A673 (cell line): ENCODE data around the gene RELT. TPM values are rescaled to one million over a fixed set of nuclear protein-coding genes. Genes with fewer than 3 reads are reported as not detected.
A peak's percentile ranks its signal among the peaks of the same experiment; 100 is the strongest.

Experiments used
- BruUV-seq: library from RNA; stranded (reverse); fragments of 400-500 nt; replicated peaks from 2 replicates; lab custom pipeline; 2021; lab: Mats Ljungman, UMichigan
- CTCF ChIA-PET: fragments of 300-600 bp; sonication (Branson Sonifier 250); formaldehyde crosslinking; loops from one replicate; lab custom pipeline; 2022; ENCODE audit warnings: antibody characterized with exemption; lab: Charles Lee
- POLR2A ChIA-PET: fragments of 300-600 bp; sonication (Branson Sonifier 250); formaldehyde crosslinking; loops from one replicate; lab custom pipeline; 2022; ENCODE audit warnings: antibody characterized with exemption; ENCODE audit not compliant: low non-redundant PET; lab: Charles Lee
- DNase-seq: peaks from one replicate; pipeline ENCODE4 v3.0.0-alpha.2; 2015; ENCODE audit warnings: low spot score
- H3K27ac ChIP-seq: fragments of 200-600 bp; sonication (generic); 2 replicates; pipeline ENCODE4 v1.5.1; 2016; ENCODE audit warnings: mixed run types, low read depth, mild to moderate bottlenecking, mixed read lengths, antibody characterized with exemption, low read length; ENCODE audit not compliant: poor library complexity, severe bottlenecking
- H3K27me3 ChIP-seq: fragments of 200-600 bp; sonication (generic); replicated peaks from 2 replicates; pipeline ENCODE4 v1.6.1; 2017; ENCODE audit warnings: mixed run types, low read depth, mild to moderate bottlenecking, mixed read lengths, antibody characterized with exemption, low read length; ENCODE audit not compliant: insufficient read depth, poor library complexity
- H3K36me3 ChIP-seq: fragments of 200-600 bp; sonication (generic); 2 replicates; pipeline ENCODE4 v1.6.1; 2016; ENCODE audit warnings: mixed run types, mild to moderate bottlenecking, mixed read lengths, antibody characterized with exemption, low read length; ENCODE audit not compliant: insufficient read depth, poor library complexity, severe bottlenecking
- H3K4me1 ChIP-seq: fragments of 200-600 bp; sonication (generic); 2 replicates; pipeline ENCODE4 v1.6.1; 2017; ENCODE audit warnings: mixed run types, mild to moderate bottlenecking, mixed read lengths, antibody characterized with exemption, low read length; ENCODE audit not compliant: insufficient read depth, poor library complexity, severe bottlenecking
- H3K4me3 ChIP-seq: fragments of 200-600 bp; sonication (generic); 2 replicates; pipeline ENCODE4 v1.5.1; 2016; ENCODE audit warnings: low read depth, mixed run types, mild to moderate bottlenecking, mixed read lengths, low read length; ENCODE audit not compliant: poor library complexity, severe bottlenecking
- H3K9me3 ChIP-seq: fragments of 200-600 bp; sonication (generic); 2 replicates; pipeline ENCODE4 v1.6.1; 2016; ENCODE audit warnings: mixed run types, low read depth, mild to moderate bottlenecking, mixed read lengths, antibody characterized with exemption, low read length; ENCODE audit not compliant: poor library complexity, severe bottlenecking
- CTCF ChIP-seq: fragments of 300-800, 200-600 bp; sonication (generic); conservative IDR thresholded peaks from 2 replicates; pipeline ENCODE4 v1.5.1; 2017; ENCODE audit warnings: low read depth, mild to moderate bottlenecking, antibody characterized with exemption, low read length, moderate library complexity, mixed read lengths
- EZH2 ChIP-seq: fragments of 200-600 bp; sonication (generic); IDR thresholded peaks from 2 replicates; pipeline ENCODE4 v1.6.1; 2017; ENCODE audit warnings: borderline replicate concordance, low read depth, mild to moderate bottlenecking, mixed read lengths, antibody characterized with exemption, low read length; ENCODE audit not compliant: poor library complexity, severe bottlenecking
- intact Hi-C: fragments of 100-400 bp; cut with micrococcal nuclease; formaldehyde crosslinking; loops from one replicate; pipeline ENCODE4 v1.10.0; 2022; ENCODE audit not compliant: unreplicated experiment
- total RNA-seq: library from RNA; stranded (reverse); gene quantifications from 2 replicates; pipeline ENCODE4 v1.2.3, GENCODE V29; 2021

The RELT gene
- total RNA-seq, 1 experiment from 2014 or later = 20.9 TPM

- no peak for TF ChIP-seq CTCF
- no peak for TF ChIP-seq EZH2
- peak overlapping the region; percentile 56 for H3K27ac ChIP-seq
- ChIA-PET POLR2A (no interaction called here), CTCF (interaction anchor here (0.8 kb wide), 1 partner anchor 9 kb away, joined by 3 read pairs; no protein-coding TSS in a partner anchor)
- no peak for DNase-seq
- no TSS peak for BruUV-seq
- no peaks in the 10 kb centered on the region for H3K9me3 ChIP-seq
- no peaks in the 10 kb centered on the region for H3K36me3 ChIP-seq
- intact Hi-C loops = no loop called here
- H3K4me3 ChIP-seq = no peak overlapping the region
- H3K4me1 ChIP-seq = peaks cover 66% of the 10 kb centered on the region
- no peaks in the 10 kb centered on the region for H3K27me3 ChIP-seq
Measured at GRCh38 chr11:73384872-73385689, 8.9 kb downstream of the RELT start.

DNA sequence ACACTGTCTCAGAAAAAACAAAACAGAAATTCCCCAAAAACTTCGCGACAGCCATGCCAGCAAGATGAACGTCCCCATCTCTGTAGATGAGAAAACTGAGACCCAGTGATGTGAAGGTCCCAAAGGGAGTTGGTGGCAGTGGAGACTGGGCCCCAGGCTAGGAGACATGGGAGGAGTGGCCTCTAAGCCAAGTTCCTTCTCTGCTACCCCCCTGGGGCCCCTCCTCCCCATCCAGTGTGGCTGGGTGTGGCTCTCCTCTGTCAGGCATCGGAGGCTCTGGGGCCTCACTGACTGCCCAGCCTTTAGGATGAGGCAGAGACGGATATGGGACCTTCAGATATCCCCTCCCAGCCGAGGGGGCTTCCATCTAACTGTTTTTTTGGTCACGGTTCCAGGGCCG, 9.8 kb downstream of the RELT start:
- intact Hi-C loops = no loop called here
- no TSS peak for BruUV-seq
- Histone ChIP-seq H3K9me3 (no peaks in the 10 kb centered on the region), H3K4me1 (peaks cover 66% of the 10 kb centered on the region), H3K27me3 (no peaks in the 10 kb centered on the region), H3K4me3 (no peak overlapping the region), H3K36me3 (no peaks in the 10 kb centered on the region), H3K27ac (peak overlapping the region; percentile 56)
- peak; percentile 37 for DNase-seq
- TF ChIP-seq EZH2 (no peak), CTCF (no peak)
- ChIA-PET POLR2A (no interaction called here), CTCF (no interaction called here)

DNA sequence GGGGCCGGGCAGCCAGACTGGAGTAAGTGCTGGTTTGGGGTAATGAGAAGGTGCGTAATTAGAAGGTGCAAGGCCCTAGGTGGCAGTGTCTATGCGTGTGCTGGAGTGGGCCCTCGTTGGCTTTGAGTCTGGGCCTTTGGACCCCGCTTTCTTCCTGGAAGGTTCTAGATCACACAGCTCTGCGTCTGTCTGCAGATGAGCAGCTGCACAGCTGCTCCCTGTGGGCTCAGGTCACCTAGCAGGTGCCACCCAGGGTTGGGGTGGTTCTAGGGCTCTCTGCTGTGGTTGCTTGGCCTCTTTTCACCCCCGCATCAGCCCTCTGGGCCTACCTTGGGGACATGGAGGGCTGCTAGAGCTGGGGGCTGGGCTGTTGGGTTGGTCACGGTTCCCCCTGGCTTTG, 10.3 kb downstream of the RELT start:
- H3K9me3 ChIP-seq = no peaks in the 10 kb centered on the region
- POLR2A ChIA-PET = no interaction called here
- H3K27ac ChIP-seq = peak overlapping the region; percentile 46
- H3K36me3 ChIP-seq = no peaks in the 10 kb centered on the region
- CTCF ChIA-PET = no interaction called here
- H3K27me3 ChIP-seq = no peaks in the 10 kb centered on the region
- no TSS peak for BruUV-seq
- no peak for DNase-seq
- H3K4me1 ChIP-seq = peaks cover 66% of the 10 kb centered on the region
- no peak for TF ChIP-seq CTCF
- intact Hi-C loops = no loop called here
- no peak overlapping the region for H3K4me3 ChIP-seq
